Activated CD8-positive, alpha-beta T cell treated with anti-CD3 and anti-CD28 coated beads for 36 hours (primary cell): Measurements from ENCODE around the gene TRIM46. TPM values are rescaled to one million over a fixed set of nuclear protein-coding genes. Genes with fewer than 3 reads are reported as not detected.
A peak's percentile ranks its signal among the peaks of the same experiment; 100 is the strongest.

Experiments used
- ATAC-seq: fragments of 200-7000 bp; cut with Tn5 transposase; one replicate; pipeline ENCODE4 v1.10.0; 2021; ENCODE audit warnings: mild to moderate bottlenecking, moderate library complexity
- CTCF ChIA-PET: fragments of 350-600 bp; sonication (Branson Sonifier 250); formaldehyde crosslinking; loops from one replicate; lab custom pipeline; 2021; ENCODE audit warnings: antibody characterized with exemption; lab: Charles Lee
- POLR2A ChIA-PET: fragments of 350-600 bp; sonication (Branson Sonifier 250); formaldehyde crosslinking; loops from one replicate; lab custom pipeline; 2021; ENCODE audit warnings: antibody characterized with exemption; lab: Charles Lee
- DNase-seq: peaks from one replicate; pipeline ENCODE4 v3.0.0-alpha.2; 2020
- H3K27ac Mint-ChIP-seq: one replicate; pipeline ENCODE4 v1.8.0; 2021; ENCODE audit warnings: mild to moderate bottlenecking, mixed read lengths
- H3K27me3 Mint-ChIP-seq: one replicate; pipeline ENCODE4 v1.8.0; 2021; ENCODE audit warnings: mixed read lengths
- H3K36me3 Mint-ChIP-seq: one replicate; pipeline ENCODE4 v1.8.0; 2021; ENCODE audit warnings: low read depth, mixed read lengths
- H3K4me1 Mint-ChIP-seq: one replicate; pipeline ENCODE4 v1.8.0; 2021; ENCODE audit warnings: low read depth, mixed read lengths
- H3K4me3 Mint-ChIP-seq: one replicate; pipeline ENCODE4 v1.8.0; 2021; ENCODE audit warnings: mild to moderate bottlenecking, moderate library complexity, mixed read lengths
- H3K9me3 Mint-ChIP-seq: one replicate; pipeline ENCODE4 v1.8.0; 2021; ENCODE audit warnings: mixed read lengths
- CTCF ChIP-seq: fragments of 200-600 bp; IDR thresholded peaks from one replicate; pipeline ENCODE4 v1.8.0; 2022; ENCODE audit warnings: antibody characterized with exemption, mild to moderate bottlenecking
- intact Hi-C: fragments of 100-400 bp; cut with micrococcal nuclease; formaldehyde crosslinking; loops from one replicate; pipeline ENCODE4 v1.10.0; 2022
- total RNA-seq, 2 experiments: library from RNA; stranded (reverse); gene quantifications; one replicate each; pipeline ENCODE4 v1.2.3, GENCODE V29; 2021

The TRIM46 gene
- total RNA-seq, 2 experiments from 2014 or later = 5.8 to 6.1 TPM

GRCh38 chr1:155175927-155176371 lies 2.3 kb downstream of the TRIM46 start:
- H3K27ac Mint-ChIP-seq = no peak overlapping the region
- ChIA-PET POLR2A (interaction anchor here (1.0 to 6.9 kb wide), 3 partner anchors 8 to 18 kb away, joined by 3 to 57 read pairs (median 6); no protein-coding TSS in a partner anchor), CTCF (interaction anchor here (1.3 to 13.3 kb wide), 14 partner anchors 8 to 85 kb away, joined by 3 to 312 read pairs (median 10); partner anchors contain the start of genes DPM3, MTX1, SLC50A1 and THBS3)
- intact Hi-C loops = loop anchor here (5.0 kb wide), 1 partner anchor 51 kb away; no protein-coding TSS in a partner anchor
- DNase-seq (peak; percentile 66), ATAC-seq (no peak)
- H3K4me1 Mint-ChIP-seq = peaks cover 43% of the 10 kb centered on the region
- H3K27me3 Mint-ChIP-seq = no peaks in the 10 kb centered on the region
- no peaks in the 10 kb centered on the region for H3K9me3 Mint-ChIP-seq
- peaks cover 19% of the 10 kb centered on the region for H3K36me3 Mint-ChIP-seq
- no peak for TF ChIP-seq CTCF
- H3K4me3 Mint-ChIP-seq = no peak overlapping the region

DNA sequence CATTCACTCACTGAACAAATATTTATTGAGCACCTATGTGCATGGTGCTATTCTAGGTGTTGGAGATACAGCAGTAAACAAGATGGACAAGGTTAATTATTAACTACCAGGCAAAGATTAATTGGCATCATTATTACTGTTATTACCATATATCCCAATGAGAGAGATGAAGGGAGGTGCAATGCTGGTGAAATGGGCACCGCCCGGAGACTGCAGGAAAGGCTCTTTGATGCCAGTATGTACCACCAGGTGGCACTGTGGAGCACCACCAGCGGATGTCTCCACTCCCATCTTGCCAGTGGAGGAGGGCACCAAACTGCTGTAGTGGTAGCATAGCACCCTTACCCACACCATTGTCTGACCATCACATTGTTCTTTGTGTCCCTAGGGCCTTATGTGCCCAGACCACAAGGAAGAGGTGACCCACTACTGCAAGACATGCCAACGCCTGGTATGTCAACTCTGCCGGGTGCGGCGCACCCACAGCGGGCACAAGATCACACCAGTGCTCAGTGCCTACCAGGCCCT lies 3.0 kb downstream of the TRIM46 start:
- ATAC-seq (peak; percentile 50), DNase-seq (peak; percentile 93)
- peaks cover 38% of the 10 kb centered on the region for H3K4me1 Mint-ChIP-seq
- peak; percentile 95 for TF ChIP-seq CTCF
- peaks cover 19% of the 10 kb centered on the region for H3K36me3 Mint-ChIP-seq
- ChIA-PET POLR2A (interaction anchor here (1.0 to 6.9 kb wide), 2 partner anchors 10 to 17 kb away, joined by 4 to 57 read pairs; no protein-coding TSS in a partner anchor), CTCF (interaction anchor here (0.7 to 13.3 kb wide), 18 partner anchors 9 to 90 kb away, joined by 3 to 312 read pairs (median 8); partner anchors contain the start of genes DPM3, MTX1, SLC50A1 and THBS3)
- H3K9me3 Mint-ChIP-seq = no peaks in the 10 kb centered on the region
- intact Hi-C loops = loop anchor here (5.0 kb wide), 1 partner anchor 51 kb away; no protein-coding TSS in a partner anchor
- H3K4me3 Mint-ChIP-seq = no peak overlapping the region
- H3K27me3 Mint-ChIP-seq = no peaks in the 10 kb centered on the region
- no peak overlapping the region for H3K27ac Mint-ChIP-seq

DNA sequence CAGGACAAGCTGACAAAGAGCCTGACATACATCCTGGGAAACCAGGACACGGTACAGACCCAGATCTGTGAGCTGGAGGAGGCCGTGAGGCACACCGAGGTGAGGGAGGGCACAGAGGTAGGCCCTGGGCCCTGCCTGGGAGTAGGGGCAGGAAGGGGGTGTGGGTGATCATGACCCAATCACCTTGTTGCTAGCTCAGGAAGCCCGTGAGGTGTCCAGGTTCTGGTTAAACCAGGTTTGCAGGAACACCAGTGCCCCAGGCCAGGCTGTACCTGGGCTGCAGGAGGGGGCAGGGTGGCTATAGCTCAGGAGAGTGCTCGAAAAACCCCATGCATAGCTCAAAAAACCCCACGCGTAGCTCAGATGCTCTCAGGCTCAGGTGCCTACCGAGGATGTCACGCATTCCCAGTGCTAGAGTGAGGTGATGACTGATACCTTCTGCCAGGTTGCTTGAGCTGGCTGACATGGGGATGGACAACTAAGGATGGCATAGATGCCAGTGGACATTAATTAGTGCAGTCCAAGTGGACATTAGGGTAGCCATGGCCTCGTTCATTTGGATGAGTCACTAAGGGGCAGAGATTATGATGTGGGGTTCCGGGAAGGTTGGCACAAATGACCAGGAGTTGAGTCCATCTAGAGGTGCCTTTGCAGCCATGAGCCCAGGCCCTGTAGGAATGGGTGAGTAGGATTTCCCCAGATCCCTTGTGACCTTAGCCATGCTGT lies 3.7 kb downstream of the TRIM46 start:
- Mint-ChIP-seq H3K4me1 (peaks cover 31% of the 10 kb centered on the region), H3K27me3 (no peaks in the 10 kb centered on the region), H3K27ac (no peak overlapping the region), H3K9me3 (no peaks in the 10 kb centered on the region), H3K36me3 (peaks cover 14% of the 10 kb centered on the region), H3K4me3 (no peak overlapping the region)
- TF ChIP-seq CTCF = no peak
- ChIA-PET CTCF (interaction anchor here (0.7 to 8.7 kb wide), 17 partner anchors 9 to 93 kb away, joined by 3 to 175 read pairs (median 4); partner anchors contain the start of genes DPM3, SLC50A1 and THBS3), POLR2A (interaction anchor here (1.0 to 6.9 kb wide), 3 partner anchors 9 to 68 kb away, joined by 4 to 57 read pairs (median 4); no protein-coding TSS in a partner anchor)
- intact Hi-C loops = loop anchor here (5.0 kb wide), 1 partner anchor 50 kb away; no protein-coding TSS in a partner anchor
- no peak for DNase-seq
- ATAC-seq = no peak

DNA sequence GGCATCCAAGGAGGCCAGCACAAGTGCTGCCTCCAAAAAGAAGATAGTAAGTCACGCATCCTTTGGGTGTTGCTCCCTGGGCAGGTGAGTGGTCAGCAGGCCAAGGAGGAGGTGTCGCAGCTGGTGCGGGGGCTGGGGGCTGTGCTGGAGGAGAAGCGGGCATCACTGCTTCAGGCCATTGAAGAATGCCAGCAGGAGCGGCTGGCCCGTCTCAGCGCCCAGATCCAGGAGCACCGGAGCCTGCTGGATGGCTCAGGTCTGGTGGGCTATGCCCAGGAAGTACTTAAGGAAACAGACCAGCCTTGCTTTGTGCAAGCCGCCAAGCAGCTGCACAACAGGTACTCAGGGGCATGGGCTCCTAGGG lies 4.3 kb downstream of the TRIM46 start:
- no peak for ATAC-seq
- H3K27ac Mint-ChIP-seq = no peak overlapping the region
- H3K27me3 Mint-ChIP-seq = no peaks in the 10 kb centered on the region
- DNase-seq = no peak
- no peak for TF ChIP-seq CTCF
- H3K9me3 Mint-ChIP-seq = no peaks in the 10 kb centered on the region
- ChIA-PET CTCF (interaction anchor here (0.9 to 8.7 kb wide), 13 partner anchors 10 to 93 kb away, joined by 3 to 175 read pairs (median 5); partner anchors contain the start of genes DPM3, SLC50A1 and THBS3), POLR2A (interaction anchor here (1.0 to 6.9 kb wide), 2 partner anchors 16 to 67 kb away, joined by 4 to 57 read pairs; no protein-coding TSS in a partner anchor)
- no peak overlapping the region for H3K4me3 Mint-ChIP-seq
- H3K4me1 Mint-ChIP-seq = peaks cover 29% of the 10 kb centered on the region
- H3K36me3 Mint-ChIP-seq = peaks cover 13% of the 10 kb centered on the region
- intact Hi-C loops = loop anchor here (5.0 kb wide), 1 partner anchor 49 kb away; no protein-coding TSS in a partner anchor
